Activated CD4-positive, CD25-positive, alpha-beta regulatory T cell treated with anti-CD3 and anti-CD28 coated beads, Interleukin-2, amount 50 U/mL, for 24 hours (primary cell): ENCODE data around the gene ACBD7.

Experiments
- ATAC-seq, 2 donors: fragments of 150-1000 bp; cut with Tn5 transposase; one replicate each; pipeline ENCODE4 v1.10.0; 2021; ENCODE audit warnings: mild to moderate bottlenecking in 1 of 2, moderate library complexity in 1 of 2

The ACBD7 gene

DNA sequence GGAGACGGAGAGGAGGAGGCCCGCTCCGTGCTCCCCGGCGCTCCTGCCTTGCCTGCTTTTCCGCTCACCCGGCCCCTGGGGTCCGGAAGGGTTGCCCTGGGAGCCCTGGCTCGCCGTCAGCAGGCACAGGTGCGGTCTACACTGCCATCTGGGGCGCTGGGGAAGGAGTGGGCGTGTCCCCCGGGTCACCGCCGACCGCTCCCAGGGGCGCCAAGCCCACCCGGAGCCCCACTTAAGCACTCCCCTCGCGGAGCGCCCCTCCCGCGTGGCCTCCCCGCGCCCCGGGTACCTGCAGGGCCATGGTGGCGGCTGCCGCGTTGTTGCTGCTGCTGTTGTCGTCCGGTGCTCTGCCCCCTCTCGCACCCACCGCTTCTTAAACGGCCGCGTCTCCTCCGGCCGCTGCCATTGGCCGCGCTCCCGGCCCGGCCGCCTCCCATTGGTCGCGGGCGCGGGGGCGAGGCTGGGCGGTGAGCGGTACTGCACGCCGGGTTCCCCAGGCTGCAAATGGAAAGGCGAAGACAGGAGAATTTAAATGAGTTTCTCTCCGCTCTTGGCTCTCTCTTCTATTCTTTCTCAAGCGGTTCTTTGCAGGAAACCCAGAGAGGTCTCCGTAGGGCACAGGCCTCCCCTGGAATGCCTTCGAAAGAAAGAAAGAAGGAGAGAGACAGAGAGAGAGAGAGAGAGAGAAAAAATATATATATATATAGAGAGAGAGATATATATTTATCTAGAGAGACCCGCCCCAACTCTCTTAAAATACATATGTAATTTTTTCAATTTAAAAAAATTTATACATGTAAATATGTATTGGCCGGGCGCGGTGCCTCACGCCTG, at the start of gene ACBD7:
ACBD7 (minus strand) TSS at position 349 of the 834 bp plus-strand sequence; CDS start at position 301, 48 bp downstream.
- peak; percentile 99 to 100 for ATAC-seq

- no peak for ATAC-seq
These were observed 49.1 kb upstream of the ACBD7 start for GRCh38 chr10:15137636-15138035.

DNA sequence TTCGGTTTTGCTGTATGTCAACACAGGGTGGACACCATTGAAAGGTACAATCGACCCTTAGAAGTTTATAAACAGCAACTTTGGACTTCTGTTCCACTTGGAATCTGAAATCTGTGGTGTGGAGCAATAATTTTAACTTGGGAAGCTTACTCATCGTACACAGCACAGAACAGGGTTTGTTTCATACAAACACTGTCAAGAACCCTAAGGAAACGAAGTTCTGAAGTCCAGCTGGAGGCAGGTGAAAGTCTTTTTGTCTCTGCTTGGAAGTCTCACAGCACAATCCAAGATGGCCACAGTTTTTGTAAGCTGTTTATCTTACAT, 48.4 kb upstream of the ACBD7 start:
- ATAC-seq = no peak

DNA sequence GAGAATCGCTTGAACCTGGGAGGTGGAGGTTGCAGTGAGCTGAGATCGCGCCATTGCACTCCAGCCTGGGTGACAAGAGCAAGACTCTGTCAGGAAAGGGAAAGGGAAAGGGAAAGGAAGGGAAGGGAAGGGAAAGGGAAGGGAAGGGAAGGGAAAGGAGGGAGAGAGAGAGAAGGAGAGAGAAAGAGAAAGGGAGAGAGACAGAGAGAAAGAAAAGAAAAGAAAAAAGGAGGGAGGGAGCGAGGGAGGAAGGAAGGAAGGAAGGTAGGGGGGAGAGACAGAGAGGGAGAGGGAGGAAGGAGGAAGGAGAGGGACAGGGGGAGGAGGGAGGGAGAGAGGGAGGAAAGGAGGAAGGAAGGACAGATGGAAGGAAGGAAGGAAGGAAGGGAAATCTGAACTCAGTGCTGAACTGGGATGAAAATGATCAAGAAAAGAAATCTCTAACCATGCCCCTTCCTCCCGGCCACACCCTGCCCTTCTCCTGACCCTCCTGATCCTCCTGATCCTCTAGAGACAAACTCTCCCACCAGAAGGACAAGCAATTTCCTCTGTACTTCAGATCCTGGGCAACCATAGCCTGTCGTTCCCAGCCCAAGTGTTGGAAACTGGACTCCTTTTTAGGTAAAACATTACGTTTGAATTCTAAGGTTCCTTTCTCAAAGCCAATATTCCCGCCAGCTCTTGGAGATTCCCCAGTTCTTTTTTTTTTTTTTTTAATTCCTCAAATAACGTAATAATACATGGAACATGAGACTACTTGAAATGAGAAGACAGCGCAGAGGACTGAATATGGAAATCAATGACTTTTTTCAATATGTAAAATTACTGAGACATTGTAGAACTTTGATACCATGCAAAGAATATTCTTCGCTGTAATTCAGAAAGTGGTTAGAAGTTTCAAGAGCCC, 47.8 kb upstream of the ACBD7 start:
- no peak for ATAC-seq

GRCh38 chr10:15131330-15131729, 42.8 kb upstream of the ACBD7 start:
- no peak for ATAC-seq

DNA sequence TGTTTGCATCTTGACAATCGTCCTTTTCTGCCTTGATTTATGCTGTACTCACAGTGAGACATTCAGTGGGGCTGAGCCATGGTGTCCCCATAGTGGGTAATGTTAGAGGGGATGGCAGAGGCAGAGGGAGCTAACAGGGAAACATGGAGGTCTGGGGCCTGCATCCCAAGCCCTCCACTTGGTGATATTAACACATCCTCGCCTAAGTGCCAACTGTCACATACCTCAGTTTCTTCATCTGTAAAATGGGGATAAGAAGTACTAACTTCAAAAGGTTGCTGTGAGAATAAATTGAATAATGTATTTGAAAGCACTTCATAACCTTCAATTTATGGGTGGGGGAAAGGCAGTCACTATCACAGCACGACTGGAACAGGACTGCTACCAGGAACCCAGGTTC, 36.3 kb upstream of the ACBD7 start:
- no peak for ATAC-seq

GRCh38 chr10:15124190-15124589, 35.6 kb upstream of the ACBD7 start:
- ATAC-seq = no peak

GRCh38 chr10:15123749-15124184, 35.2 kb upstream of the ACBD7 start:
- ATAC-seq = peak; percentile 57 to 63

GRCh38 chr10:15122477-15123030, 34.0 kb upstream of the ACBD7 start:
- ATAC-seq = peak; percentile 80 to 82

GRCh38 chr10:15121707-15122106, 33.1 kb upstream of the ACBD7 start:
- ATAC-seq = no peak

GRCh38 chr10:15120523-15120922, 31.9 kb upstream of the ACBD7 start:
- no peak for ATAC-seq

GRCh38 chr10:15118615-15119014, 30.0 kb upstream of the ACBD7 start:
- no peak for ATAC-seq

GRCh38 chr10:15116225-15116624, 27.6 kb upstream of the ACBD7 start:
- ATAC-seq = no peak

DNA sequence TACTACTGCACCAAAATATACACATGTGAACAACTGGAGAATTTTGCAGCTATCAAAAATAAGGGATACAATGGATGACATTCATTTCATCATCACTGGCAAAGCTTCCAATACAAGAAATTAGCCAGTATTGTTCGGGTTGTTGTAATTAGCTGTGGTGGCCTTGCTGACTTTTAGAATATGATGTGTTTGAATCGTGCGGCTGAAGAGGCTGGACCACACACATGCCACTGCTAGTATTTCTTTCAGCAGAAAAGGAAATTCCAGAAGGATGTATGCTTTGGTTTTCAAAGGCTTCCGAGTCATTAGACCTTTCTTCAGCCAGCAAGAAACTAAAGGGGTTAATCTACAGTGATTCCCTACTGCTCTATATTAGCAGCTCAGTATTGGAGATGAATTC, 25.2 kb upstream of the ACBD7 start:
- no peak for ATAC-seq

- ATAC-seq = no peak
These were observed 24.1 kb upstream of the ACBD7 start for GRCh38 chr10:15112657-15113056.

DNA sequence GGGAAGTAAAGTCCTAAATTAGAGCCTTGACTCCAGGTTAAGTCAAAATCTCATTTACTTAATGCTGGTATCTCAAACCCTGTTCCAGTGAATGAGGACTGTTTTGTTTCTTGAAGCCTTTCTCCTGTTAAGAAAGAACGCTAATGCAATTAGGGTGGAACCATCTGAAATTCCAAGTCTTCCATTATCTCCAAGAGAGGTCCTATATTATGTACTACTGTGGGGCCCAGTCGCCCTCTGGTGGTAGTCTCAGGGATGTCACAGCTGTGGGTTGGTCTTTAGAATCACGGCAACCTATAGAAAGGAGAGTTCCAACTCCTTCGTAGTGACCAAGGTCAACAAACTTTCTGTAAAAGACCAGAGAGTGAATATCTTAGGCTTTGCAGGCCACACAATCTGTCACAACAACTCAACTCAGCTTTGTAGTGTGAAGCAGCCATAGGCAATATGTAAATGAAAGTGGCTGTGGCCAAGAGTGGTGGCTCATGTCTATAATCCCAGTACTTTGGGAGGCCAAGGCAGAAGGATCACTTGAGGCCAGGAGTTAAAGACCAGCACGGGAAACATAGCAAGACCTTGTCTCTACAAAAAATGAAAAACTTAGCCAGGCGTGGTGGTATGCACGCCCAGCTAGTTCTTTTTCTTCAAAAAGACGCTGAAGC, 17.9 kb upstream of the ACBD7 start:
- ATAC-seq = peak; percentile 87 to 90

GRCh38 chr10:15103513-15103912, 14.9 kb upstream of the ACBD7 start:
- no peak for ATAC-seq

DNA sequence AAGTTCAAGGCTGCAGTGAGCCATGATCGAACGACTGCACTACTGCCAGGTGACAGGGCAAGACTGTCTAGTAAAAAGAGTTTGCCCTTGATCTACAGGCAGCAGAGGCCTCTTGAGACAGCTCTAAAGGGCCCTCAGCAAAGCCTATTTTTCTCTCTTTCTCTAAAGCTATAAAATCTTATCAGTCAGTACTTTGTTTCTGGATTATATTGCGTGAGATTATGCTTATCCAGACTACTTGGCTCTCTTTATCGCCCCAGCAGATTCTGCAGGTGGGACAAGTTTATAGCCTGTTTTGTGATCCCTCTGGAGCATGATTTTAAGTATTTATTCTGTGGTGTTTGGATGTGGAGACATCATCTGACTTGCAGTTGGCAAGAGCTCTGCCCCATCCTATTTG, 11.3 kb upstream of the ACBD7 start:
- ATAC-seq = no peak

DNA sequence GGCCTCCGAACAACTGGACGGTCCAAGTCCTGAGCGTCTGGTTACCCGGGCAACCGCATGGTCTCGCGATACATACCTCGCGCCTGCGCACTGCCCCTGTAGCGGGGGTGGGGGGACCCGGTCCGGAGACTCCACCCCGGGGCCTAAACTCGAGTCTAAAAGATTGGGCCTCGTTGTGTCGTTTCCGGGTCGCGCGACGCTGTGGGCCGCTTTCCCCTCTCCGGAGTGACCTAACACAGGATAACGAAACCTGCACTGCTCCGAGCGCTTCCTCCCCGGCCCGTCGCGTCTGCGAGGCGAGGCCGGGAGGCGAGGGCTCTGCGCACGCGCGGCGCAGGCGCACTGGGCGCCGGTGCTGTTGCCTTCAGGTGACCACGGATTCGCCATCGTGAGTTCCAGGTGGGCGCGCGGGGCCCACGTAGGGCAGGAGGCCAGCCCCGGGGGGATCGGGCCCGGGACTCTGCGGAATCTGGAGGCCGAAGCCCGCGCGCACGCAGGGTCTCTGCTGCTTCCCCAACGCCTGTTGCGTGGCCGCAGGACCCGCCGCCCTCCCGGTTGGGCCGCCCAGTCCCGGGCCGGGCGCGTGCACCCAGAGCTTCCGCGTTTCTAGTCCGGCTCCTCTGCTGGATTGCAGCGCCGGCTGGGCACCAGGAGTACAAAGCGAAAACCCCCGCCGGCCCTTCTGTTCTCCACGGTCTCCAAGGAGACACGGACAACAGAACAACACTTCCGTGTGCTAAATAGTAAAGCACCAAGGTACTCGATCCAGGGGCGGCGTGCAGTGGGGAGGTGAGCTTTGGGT, 8.6 kb upstream of the ACBD7 start, which contains the start of gene RPP38:
RPP38 (plus strand) TSS at position 345 of the 802 bp plus-strand sequence. CDS start 5,960 bp downstream, outside the sequence.
- peak; percentile 94 to 95 for ATAC-seq

DNA sequence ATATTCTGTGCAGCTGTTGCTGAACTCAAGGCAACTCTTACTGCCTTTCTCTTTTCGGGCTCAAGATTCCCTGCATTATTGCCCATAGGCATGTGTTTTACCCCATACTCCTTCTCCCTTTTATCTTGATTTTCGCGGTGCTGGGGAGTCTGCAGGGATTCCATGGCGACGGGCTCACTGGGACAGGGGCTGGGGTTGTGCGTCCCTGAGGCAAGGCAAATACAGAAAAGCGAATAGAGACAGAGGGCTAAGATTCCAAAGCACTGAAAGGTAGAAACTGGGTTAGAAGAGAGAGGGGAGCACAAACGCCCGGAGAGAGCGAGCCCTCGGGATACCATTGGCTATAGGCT, 8.1 kb upstream of the ACBD7 start:
- peak; percentile 8 to 15 for ATAC-seq

DNA sequence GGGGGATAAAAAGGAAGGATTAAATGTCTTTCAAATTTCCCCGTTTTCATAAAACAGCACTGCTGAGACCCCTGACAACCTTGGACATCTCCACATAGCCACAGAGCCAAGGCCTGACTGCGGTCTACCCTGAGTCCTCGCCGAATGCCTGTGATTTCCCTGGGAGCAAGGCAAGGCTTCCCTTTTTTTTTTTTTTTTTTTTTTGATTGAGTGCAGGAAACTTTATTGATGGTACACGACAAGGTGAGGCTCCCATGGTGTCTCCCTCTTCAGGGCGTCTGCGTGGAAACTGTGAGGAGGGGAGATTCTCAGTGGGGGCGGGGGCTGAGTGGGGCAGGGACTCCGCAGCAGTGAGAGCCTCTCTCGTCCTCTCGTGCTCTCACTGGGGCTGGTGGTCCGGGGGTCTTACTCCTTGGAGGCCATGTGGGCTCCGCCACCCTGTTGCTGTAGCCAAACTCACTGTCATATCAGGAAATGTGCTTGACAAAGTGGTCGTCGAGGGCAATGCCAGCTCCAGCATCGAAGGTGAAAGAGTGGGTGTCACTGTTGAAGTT, 4.4 kb upstream of the ACBD7 start:
- ATAC-seq = no peak

DNA sequence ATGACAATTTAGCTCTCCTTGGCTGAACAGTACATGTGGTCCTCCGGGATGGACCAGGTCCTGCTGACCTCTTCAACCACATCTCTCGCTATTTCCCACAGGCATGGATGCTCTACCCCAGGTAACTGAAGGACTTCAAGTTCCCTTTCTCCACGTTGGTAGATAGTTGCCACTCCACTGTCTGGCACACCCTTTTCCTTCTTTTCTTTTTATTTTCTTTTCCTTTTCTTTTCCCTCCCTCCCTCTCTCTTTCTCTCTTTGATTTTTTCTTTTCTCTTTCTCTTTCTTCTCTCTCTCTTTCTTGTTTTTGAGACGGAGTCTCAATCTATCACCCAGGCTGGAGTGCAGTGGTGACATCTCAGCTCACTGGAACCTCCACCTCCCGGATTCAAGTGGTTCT, 2.8 kb upstream of the ACBD7 start:
- no peak for ATAC-seq
